Right atrium auricular region (tissue), 2 donors: ENCODE data around the gene PMIS2. TPM values are rescaled to one million over a fixed set of nuclear protein-coding genes. Genes with fewer than 3 reads are reported as not detected.
A peak's percentile ranks its signal among the peaks of the same experiment; 100 is the strongest.

ENCODE experiments used
- DNase-seq: peaks from one replicate; pipeline ENCODE4 v3.0.0-alpha.2; 2019; ENCODE audit warnings: low spot score
- H3K27ac ChIP-seq, 2 donors: fragments of 200-600 bp; sonication (generic); 1 replicate in 1 of 2; 2 replicates in 1 of 2; pipeline ENCODE4 v1.5.1; 2016 to 2019
- H3K27me3 ChIP-seq, 2 donors: fragments of 200-600 bp; sonication (generic); one replicate each; pipeline versions ENCODE4 v1.5.1 to v1.6.0; 2017 to 2019
- H3K36me3 ChIP-seq: fragments of 200-600 bp; sonication (generic); one replicate; pipeline ENCODE4 v1.5.1; 2016
- H3K4me1 ChIP-seq, 2 donors: fragments of 200-600 bp; sonication (generic); one replicate each; pipeline versions ENCODE4 v1.5.1 to v1.6.0; 2017 to 2019
- H3K4me3 ChIP-seq, 2 donors: fragments of 200-600 bp; sonication (generic); 1 replicate in 1 of 2; 2 replicates in 1 of 2; pipeline ENCODE4 v1.5.1; 2017 to 2019; ENCODE audit warnings: mild to moderate bottlenecking in 1 of 2, moderate library complexity in 1 of 2
- H3K9me3 ChIP-seq, 2 donors: fragments of 200-600 bp; sonication (generic); one replicate each; pipeline ENCODE4 v1.5.1; 2019
- CTCF ChIP-seq, 2 donors: fragments of 200-600 bp; sonication (generic); IDR thresholded peaks; one replicate each; pipeline ENCODE4 v1.5.1; 2019; ENCODE audit warnings: antibody characterized with exemption in 2 of 2
- total RNA-seq, 2 donors: library from RNA; depleted of rRNA; stranded (reverse); fragments of >200 nt; gene quantifications; one replicate each; pipeline ENCODE4 v1.1.0, GENCODE V29; 2016

PMIS2 gene
- total RNA-seq, 2 donors from 2014 or later = not detected

- no peak for TF ChIP-seq CTCF (IDR thresholded peaks at IDR 0.05)
- Histone ChIP-seq H3K4me1 (peaks cover 0 to 20% of the 10 kb centered on the region in 2 donors), H3K27ac (peak within 1 kb of the TSS; percentile 92), H3K4me3 (peak within 1 kb of the TSS; percentile 100), H3K27me3 (no peaks in the 10 kb centered on the region), H3K36me3 (peaks cover 36% of the 10 kb centered on the region), H3K9me3 (no peaks in the 10 kb centered on the region)
- DNase-seq = peak; percentile 99
Observed at GRCh38 chr19:35628565-35629331, 42.8 kb downstream of the PMIS2 start, which contains the start of gene RBM42. Gene RBM42 (plus strand): TSS chr19:35629036. CDS start chr19:35629154, 118 bp downstream.

GRCh38 chr19:35629332-35629633 is 43.3 kb downstream of the PMIS2 start:
- Histone ChIP-seq H3K4me3 (peak overlapping the region; percentile 100), H3K9me3 (no peaks in the 10 kb centered on the region), H3K4me1 (peaks cover 0 to 20% of the 10 kb centered on the region in 2 donors), H3K27ac (peak overlapping the region; percentile 92), H3K27me3 (no peaks in the 10 kb centered on the region), H3K36me3 (peaks cover 41% of the 10 kb centered on the region)
- no peak for DNase-seq
- TF ChIP-seq CTCF (IDR thresholded peaks at IDR 0.05) = no peak

- no peak for TF ChIP-seq CTCF (IDR thresholded peaks at IDR 0.05)
- Histone ChIP-seq H3K4me3 (no peak overlapping the region), H3K27me3 (no peaks in the 10 kb centered on the region), H3K36me3 (peaks cover 81% of the 10 kb centered on the region), H3K4me1 (peaks cover 0 to 14% of the 10 kb centered on the region in 2 donors), H3K27ac (no peak overlapping the region), H3K9me3 (no peaks in the 10 kb centered on the region)
- no peak for DNase-seq
Observed at GRCh38 chr19:35633727-35634440, 47.9 kb downstream of the PMIS2 start.

- H3K36me3 ChIP-seq = peaks cover 66% of the 10 kb centered on the region
- peaks cover 0 to 3% of the 10 kb centered on the region in 2 donors for H3K4me1 ChIP-seq
- H3K4me3 ChIP-seq = no peak overlapping the region
- DNase-seq = no peak
- H3K27ac ChIP-seq = no peak overlapping the region
- no peaks in the 10 kb centered on the region for H3K9me3 ChIP-seq
- H3K27me3 ChIP-seq = no peaks in the 10 kb centered on the region
- TF ChIP-seq CTCF (IDR thresholded peaks at IDR 0.05) = no peak
Observed at GRCh38 chr19:35636651-35637050, 50.7 kb downstream of the PMIS2 start.

Other genes starting within 250 kb of the PMIS2 start
- gene FFAR1, start 238.3 kb upstream of the PMIS2 start, total RNA-seq = not detected
- gene FFAR3, start 227.7 kb upstream of the PMIS2 start, total RNA-seq = not detected
- not detected for gene GPR42, start 215.1 kb upstream of the PMIS2 start, total RNA-seq
- gene FFAR2, start 137.9 kb upstream of the PMIS2 start, total RNA-seq = under 1 TPM in 1 of 2 donors, not detected in 1; 0.20 TPM
- not detected for gene KRTDAP, start 95.7 kb upstream of the PMIS2 start, total RNA-seq
- 10 to 100 TPM in 1 of 2 donors, 1 to 10 TPM in 1; 6.9 to 52.4 TPM for gene DMKN, start 72.5 kb upstream of the PMIS2 start, total RNA-seq
- gene SBSN, start 57.9 kb upstream of the PMIS2 start, total RNA-seq = not detected
- gene GAPDHS, start 52.7 kb upstream of the PMIS2 start, total RNA-seq = not detected
- 100 to 1,000 TPM in 1 of 2 donors, 10 to 100 TPM in 1; 93.3 to 106 TPM for gene TMEM147, start 40.5 kb upstream of the PMIS2 start, total RNA-seq
- not detected for gene ATP4A, start 22.5 kb upstream of the PMIS2 start, total RNA-seq
- 1 to 10 TPM; 2.2 to 3.9 TPM for gene HAUS5, start 26.6 kb downstream of the PMIS2 start, total RNA-seq
- 10 to 100 TPM; 40.4 to 52.4 TPM for gene RBM42, start 42.9 kb downstream of the PMIS2 start, total RNA-seq
- 1 to 10 TPM in 1 of 2 donors, not detected in 1; 1.2 TPM for gene ETV2, start 55.6 kb downstream of the PMIS2 start, total RNA-seq
- 1,000 to 10,000 TPM; 1,397 to 1,663 TPM for gene COX6B1, start 62.1 kb downstream of the PMIS2 start, total RNA-seq
- not detected for gene UPK1A, start 80.3 kb downstream of the PMIS2 start, total RNA-seq
- not detected for gene ZBTB32, start 118.4 kb downstream of the PMIS2 start, total RNA-seq
- gene KMT2B, start 131.8 kb downstream of the PMIS2 start, total RNA-seq = 10 to 100 TPM; 11.9 to 12.9 TPM
- gene IGFLR1, start 156.3 kb downstream of the PMIS2 start, total RNA-seq = 1 to 10 TPM; 1.8 to 6.4 TPM
- gene U2AF1L4, start 159.2 kb downstream of the PMIS2 start, total RNA-seq = 10 to 100 TPM; 19.9 to 33.1 TPM
- 10 to 100 TPM; 26.1 to 35.0 TPM for gene PSENEN, start 159.5 kb downstream of the PMIS2 start, total RNA-seq
- 10 to 100 TPM in 1 of 2 donors, 1 to 10 TPM in 1; 8.9 to 13.6 TPM for gene LIN37, start 162.4 kb downstream of the PMIS2 start, total RNA-seq
- 100 to 1,000 TPM in 1 of 2 donors, 10 to 100 TPM in 1; 98.4 to 104 TPM for gene HSPB6, start 170.9 kb downstream of the PMIS2 start, total RNA-seq
- gene PROSER3, start 172.0 kb downstream of the PMIS2 start, total RNA-seq = 1 to 10 TPM; 7.2 TPM
- gene ARHGAP33, start 189.4 kb downstream of the PMIS2 start, total RNA-seq = 1 to 10 TPM; 1.3 to 1.4 TPM
- not detected for gene PRODH2, start 226.7 kb downstream of the PMIS2 start, total RNA-seq